MM.1S (cell line): ENCODE data around the gene APOBEC3A.

Experiments
- DNase-seq: peaks from one replicate; pipeline ENCODE4 v3.0.0-alpha.2; 2015
- H2AFZ ChIP-seq: fragments of 300-600 bp; sonication (generic); 2 replicates; pipeline ENCODE4 v1.6.0; 2016; ENCODE audit warnings: antibody characterized with exemption, low read length
- H3F3A ChIP-seq: fragments of 300-600 bp; sonication (generic); 2 replicates; pipeline ENCODE4 v1.6.1; 2016; ENCODE audit warnings: mild to moderate bottlenecking, antibody characterized with exemption, low read length, moderate library complexity, mixed read lengths; ENCODE audit not compliant: insufficient read depth
- H3K27ac ChIP-seq: fragments of 300-600 bp; sonication (generic); 2 replicates; pipeline ENCODE4 v1.5.1; 2016; ENCODE audit warnings: mild to moderate bottlenecking, low read length
- H3K27me3 ChIP-seq: fragments of 300-600 bp; sonication (generic); replicated peaks from 2 replicates; pipeline ENCODE4 v1.6.0; 2016; ENCODE audit warnings: low read length; ENCODE audit not compliant: insufficient read depth
- H3K36me3 ChIP-seq: fragments of 300-600 bp; sonication (generic); replicated peaks from 2 replicates; pipeline ENCODE4 v1.6.1; 2016; ENCODE audit warnings: mild to moderate bottlenecking, low read length, mixed read lengths; ENCODE audit not compliant: insufficient read depth
- H3K4me1 ChIP-seq: fragments of 300-600 bp; sonication (generic); 2 replicates; pipeline ENCODE4 v1.6.1; 2016; ENCODE audit warnings: low read length, mixed read lengths
- H3K4me2 ChIP-seq: fragments of 300-600 bp; sonication (generic); 2 replicates; pipeline ENCODE4 v1.6.0; 2016; ENCODE audit warnings: low read depth, low read length
- H3K4me3 ChIP-seq: fragments of 300-600 bp; sonication (generic); 2 replicates; pipeline ENCODE4 v1.5.1; 2016; ENCODE audit warnings: low read length, mixed read lengths
- H3K79me2 ChIP-seq: fragments of 300-600 bp; sonication (generic); 2 replicates; pipeline ENCODE4 v1.6.1; 2016; ENCODE audit warnings: mixed run types, low read length, mixed read lengths
- H3K9ac ChIP-seq: fragments of 300-600 bp; sonication (generic); 2 replicates; pipeline ENCODE4 v1.6.1; 2016; ENCODE audit warnings: low read length, mixed read lengths
- H3K9me2 ChIP-seq: fragments of 300-600 bp; sonication (generic); replicated peaks from 2 replicates; pipeline ENCODE4 v1.6.1; 2016; ENCODE audit warnings: mild to moderate bottlenecking, low read length, mixed read lengths; ENCODE audit not compliant: insufficient read depth
- H3K9me3 ChIP-seq: fragments of 300-600 bp; sonication (generic); replicated peaks from 2 replicates; pipeline ENCODE4 v1.6.1; 2016; ENCODE audit warnings: mild to moderate bottlenecking, low read length, mixed read lengths; ENCODE audit not compliant: insufficient read depth
- H4K20me1 ChIP-seq: fragments of 300-600 bp; sonication (generic); 2 replicates; pipeline ENCODE4 v1.6.1; 2016; ENCODE audit warnings: mild to moderate bottlenecking, low read length, moderate library complexity, mixed read lengths; ENCODE audit not compliant: insufficient read depth
- CTCF ChIP-seq: fragments of 300-600 bp; sonication (generic); IDR thresholded peaks from 2 replicates; pipeline ENCODE4 v1.5.1; 2016; ENCODE audit warnings: antibody characterized with exemption, low read length, mixed read lengths
- EZH2 ChIP-seq: fragments of 300-600 bp; sonication (generic); optimal IDR thresholded peaks from 2 replicates; pipeline ENCODE3; 2017; ENCODE audit warnings: low read depth, mild to moderate bottlenecking, antibody characterized with exemption, low read length, mixed read lengths
- EZH2phosphoT487 ChIP-seq: fragments of 300-600 bp; sonication (generic); IDR thresholded peaks from 2 replicates; pipeline ENCODE4 v1.6.1; 2018; ENCODE audit warnings: antibody characterized with exemption, low read length

The APOBEC3A gene

GRCh38 chr22:38996105-38996504 lies 38.7 kb downstream of the APOBEC3A start:
- no peaks in the 10 kb centered on the region for H3K27me3 ChIP-seq
- no peaks in the 10 kb centered on the region for H3K9me2 ChIP-seq
- H3K4me1 ChIP-seq: no peaks in the 10 kb centered on the region
- H3K4me3 ChIP-seq: no peak overlapping the region
- no peak overlapping the region for H3K4me2 ChIP-seq
- no peak overlapping the region for H3K9ac ChIP-seq
- H2AFZ ChIP-seq: no peak overlapping the region
- H3F3A ChIP-seq: 0 out of 2 replicates have a peak, but pooled peaks cover 2% of the 10 kb centered on the region
- no peak overlapping the region for H3K27ac ChIP-seq
- no peaks in the 10 kb centered on the region for H4K20me1 ChIP-seq
- no peaks in the 10 kb centered on the region for H3K79me2 ChIP-seq
- no peak for TF ChIP-seq EZH2phosphoT487
- no peak for TF ChIP-seq CTCF
- no peak for TF ChIP-seq EZH2
- H3K36me3 ChIP-seq: no peaks in the 10 kb centered on the region
- no peaks in the 10 kb centered on the region for H3K9me3 ChIP-seq
- DNase-seq: no peak

GRCh38 chr22:38997518-38997917 lies 40.1 kb downstream of the APOBEC3A start:
- H3K27me3 ChIP-seq: no peaks in the 10 kb centered on the region
- no peaks in the 10 kb centered on the region for H4K20me1 ChIP-seq
- no peak overlapping the region for H3K27ac ChIP-seq
- H3K9ac ChIP-seq: no peak overlapping the region
- DNase-seq: no peak
- no peaks in the 10 kb centered on the region for H3K9me3 ChIP-seq
- peaks cover under 1% of the 10 kb centered on the region; the same call in 1 of the 2 replicates for H3K4me1 ChIP-seq
- TF ChIP-seq CTCF: no peak
- TF ChIP-seq EZH2phosphoT487: no peak
- no peak for TF ChIP-seq EZH2
- no peak overlapping the region for H2AFZ ChIP-seq
- H3K79me2 ChIP-seq: no peaks in the 10 kb centered on the region
- no peaks in the 10 kb centered on the region for H3K36me3 ChIP-seq
- H3F3A ChIP-seq: 0 out of 2 replicates have a peak, but pooled peaks cover 3% of the 10 kb centered on the region
- no peaks in the 10 kb centered on the region for H3K9me2 ChIP-seq
- H3K4me2 ChIP-seq: no peak overlapping the region
- no peak overlapping the region for H3K4me3 ChIP-seq

- H3K4me3 ChIP-seq: no peak overlapping the region
- TF ChIP-seq EZH2phosphoT487 (no peak), CTCF (peak; percentile 77), EZH2 (no peak)
Measured at GRCh38 chr22:39003165-39003638, 45.8 kb downstream of the APOBEC3A start.

More at GRCh38 chr22:39003165-39003638, 45.8 kb downstream of the APOBEC3A start:
- Histone ChIP-seq H3K27me3 (no peaks in the 10 kb centered on the region), H3K36me3 (no peaks in the 10 kb centered on the region), H3K79me2 (no peaks in the 10 kb centered on the region), H3K4me1 (peaks cover 13% of the 10 kb centered on the region), H3K4me2 (peak overlapping the region; percentile 40; the same call in 1 of the 2 replicates), H3K27ac (peak overlapping the region; percentile 66), H3K9ac (peak overlapping the region; percentile 24; the same call in 1 of the 2 replicates), H2AFZ (peak overlapping the region; percentile 74), H4K20me1 (no peaks in the 10 kb centered on the region), H3K9me2 (no peaks in the 10 kb centered on the region), H3F3A (peaks cover 12% of the 10 kb centered on the region), H3K9me3 (no peaks in the 10 kb centered on the region)
- DNase-seq: peak; percentile 92
